ENCODE data around the gene HOXC10. TPM values are rescaled to one million over a fixed set of nuclear protein-coding genes. Genes with fewer than 3 reads are reported as not detected.

The HOXC10 gene
- total RNA-seq, 1 donor from 2014 or later: 8.5 TPM

Other genes starting within 250 kb of the HOXC10 start
- not detected for gene CISTR, start 233.2 kb upstream of the HOXC10 start, total RNA-seq
- 0.21 TPM for gene HOXC13, start 46.3 kb upstream of the HOXC10 start, total RNA-seq
- gene HOXC12, start 30.2 kb upstream of the HOXC10 start, total RNA-seq: not detected
- gene HOXC11, start 12.0 kb upstream of the HOXC10 start, total RNA-seq: 1.7 TPM
- 6.6 TPM for gene HOTAIR, start 10.2 kb upstream of the HOXC10 start, total RNA-seq
- gene HOXC9, start 15.0 kb downstream of the HOXC10 start, total RNA-seq: 1.7 TPM
- gene HOXC8, start 23.8 kb downstream of the HOXC10 start, total RNA-seq: 1.5 TPM
- gene HOXC6, start 43.3 kb downstream of the HOXC10 start, total RNA-seq: 2.3 TPM
- 1.7 TPM for gene HOXC5, start 47.9 kb downstream of the HOXC10 start, total RNA-seq
- 3.5 TPM for gene HOXC4, start 68.7 kb downstream of the HOXC10 start, total RNA-seq
- 24.5 TPM for gene SMUG1, start 203.8 kb downstream of the HOXC10 start, total RNA-seq

Measured in ureter (tissue), 1 donor.